ENCODE data around the gene AGPAT4. TPM values are rescaled to one million over a fixed set of nuclear protein-coding genes. Genes with fewer than 3 reads are reported as not detected.

The AGPAT4 gene
- total and polyA plus RNA-seq, 2 donors (not counting 1 experiment from before 2014, with no cell fraction given): 4.4 to 6.1 TPM

DNA sequence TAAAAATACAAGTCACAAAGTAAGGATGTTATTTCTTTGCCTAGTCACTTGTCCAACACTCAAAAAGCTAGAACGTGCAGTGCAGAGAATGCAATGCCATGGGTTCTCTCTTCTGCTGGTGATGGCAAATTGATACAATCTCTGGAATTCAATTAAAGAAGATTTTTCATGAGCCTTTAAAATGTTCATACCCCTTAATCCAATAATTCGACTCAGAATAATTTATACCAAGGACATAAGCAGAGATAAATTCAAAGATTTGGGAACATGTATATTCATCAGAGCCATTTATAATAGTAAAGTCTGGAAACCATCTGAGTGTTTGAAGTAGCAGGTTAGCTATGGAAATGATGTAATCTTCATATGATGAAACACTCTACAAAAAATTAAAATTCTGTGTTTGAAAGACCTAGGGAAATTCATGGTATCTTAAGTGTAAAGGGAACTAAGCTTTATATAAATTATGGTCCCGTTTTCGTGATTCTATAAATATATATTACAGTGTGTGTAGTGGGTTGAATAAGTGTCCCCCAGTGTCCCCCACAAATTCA, 2.8 kb upstream of the AGPAT4 start:
- POLR2A ChIA-PET: no interaction called here
- Histone ChIP-seq H3K4me2 (replicated peaks; ENCODE audit: low read depth, low read length, poor library complexity, severe bottlenecking) (no peak overlapping the region), H3K9me3 (ENCODE audit: control extremely low read depth in 1 of 3, control insufficient read depth in 2 of 3, insufficient read depth in 1 of 3, low read length in 2 of 3) (peaks cover 0 to 2% (median 0%) of the 10 kb centered on the region in 3 donors), H3K27ac (ENCODE audit: low read length in 2 of 2) (no peak overlapping the region), H3K9ac (ENCODE audit: low read length) (no peak overlapping the region), H3K27me3 (replicated peaks in 1 of 4; ENCODE audit: control extremely low read depth in 1 of 4, control insufficient read depth in 3 of 4, insufficient read depth in 4 of 4, low read length in 3 of 4) (peaks cover 0 to 8% (median 0%) of the 10 kb centered on the region in 4 experiments), H2AFZ (ENCODE audit: insufficient read depth, low read depth, low read length, poor library complexity, severe bottlenecking) (no peak overlapping the region), H3K4me3 (ENCODE audit: control extremely low read depth in 1 of 5, extremely low read depth in 1 of 5, insufficient read depth in 1 of 5, low read depth in 2 of 5, low read length in 4 of 5) (no peak overlapping the region), H3K4me1 (ENCODE audit: control insufficient read depth in 2 of 2, insufficient read depth in 2 of 2, low read length in 2 of 2) (peaks cover 6 to 15% of the 10 kb centered on the region in 2 donors), H3K79me2 (ENCODE audit: control insufficient read depth, insufficient read depth, low read length) (peaks cover 6% of the 10 kb centered on the region), H4K20me1 (ENCODE audit: control insufficient read depth, insufficient read depth, low read length, poor library complexity, severe bottlenecking) (no peaks in the 10 kb centered on the region), H3K36me3 (replicated peaks in 1 of 2; ENCODE audit: control extremely low read depth in 1 of 2, control insufficient read depth in 1 of 2, extremely low read depth in 1 of 2, insufficient read depth in 2 of 2, low read length in 1 of 2) (no peaks in the 10 kb centered on the region)
- H3K27ac Mint-ChIP-seq: no peak overlapping the region
- peaks cover 18% of the 10 kb centered on the region for H3K4me1 Mint-ChIP-seq
- no peak for DNase-seq
- H3K4me3 Mint-ChIP-seq: no peak overlapping the region
- peaks cover 38% of the 10 kb centered on the region for H3K27me3 Mint-ChIP-seq
- intact Hi-C loops (cut with micrococcal nuclease): no loop called here
- CTCF ChIA-PET: interaction anchor here (0.6 kb wide), 1 partner anchor 151 kb away, joined by 3 read pairs; no protein-coding TSS in a partner anchor
- peaks cover 9% of the 10 kb centered on the region for H3K9me3 Mint-ChIP-seq (ENCODE audit: insufficient read depth)
- no peak for ATAC-seq (ENCODE audit: low read depth)
- no CpG with 5 or more reads among the region's 4 CpGs for WGBS (ENCODE audit: insufficient coverage)
- TF ChIP-seq, protein P1, sequence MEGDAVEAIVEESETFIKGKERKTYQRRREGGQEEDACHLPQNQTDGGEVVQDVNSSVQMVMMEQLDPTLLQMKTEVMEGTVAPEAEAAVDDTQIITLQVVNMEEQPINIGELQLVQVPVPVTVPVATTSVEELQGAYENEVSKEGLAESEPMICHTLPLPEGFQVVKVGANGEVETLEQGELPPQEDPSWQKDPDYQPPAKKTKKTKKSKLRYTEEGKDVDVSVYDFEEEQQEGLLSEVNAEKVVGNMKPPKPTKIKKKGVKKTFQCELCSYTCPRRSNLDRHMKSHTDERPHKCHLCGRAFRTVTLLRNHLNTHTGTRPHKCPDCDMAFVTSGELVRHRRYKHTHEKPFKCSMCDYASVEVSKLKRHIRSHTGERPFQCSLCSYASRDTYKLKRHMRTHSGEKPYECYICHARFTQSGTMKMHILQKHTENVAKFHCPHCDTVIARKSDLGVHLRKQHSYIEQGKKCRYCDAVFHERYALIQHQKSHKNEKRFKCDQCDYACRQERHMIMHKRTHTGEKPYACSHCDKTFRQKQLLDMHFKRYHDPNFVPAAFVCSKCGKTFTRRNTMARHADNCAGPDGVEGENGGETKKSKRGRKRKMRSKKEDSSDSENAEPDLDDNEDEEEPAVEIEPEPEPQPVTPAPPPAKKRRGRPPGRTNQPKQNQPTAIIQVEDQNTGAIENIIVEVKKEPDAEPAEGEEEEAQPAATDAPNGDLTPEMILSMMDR (IDR thresholded peaks at IDR 0.05): no peak
- no peak for TF ChIP-seq EZH2 (IDR thresholded peaks at IDR 0.05; ENCODE audit: borderline replicate concordance, insufficient read depth, low read depth, low read length, poor library complexity, severe bottlenecking)

DNA sequence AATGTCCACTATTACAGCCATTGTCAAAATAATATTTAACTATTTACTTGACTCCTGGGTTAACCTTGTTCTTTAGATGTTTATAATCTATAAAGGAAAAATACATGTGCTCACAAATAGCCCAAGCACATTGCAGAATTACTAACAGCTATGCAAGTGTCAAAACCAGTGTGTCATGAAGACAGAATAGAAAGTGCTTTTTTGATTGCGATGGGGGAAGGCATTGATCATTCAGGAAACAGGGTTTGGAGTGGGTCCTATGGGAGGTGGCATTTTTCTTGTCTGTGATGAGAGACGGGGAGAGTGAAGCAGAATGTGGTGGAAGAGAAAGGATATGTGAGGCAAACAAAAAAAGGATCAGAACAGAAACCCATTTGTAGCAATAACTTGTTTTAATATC, 1.0 kb upstream of the AGPAT4 start:
- Histone ChIP-seq H3K4me1 (ENCODE audit: control insufficient read depth in 2 of 2, insufficient read depth in 2 of 2, low read length in 2 of 2) (peaks cover 6 to 15% of the 10 kb centered on the region in 2 donors), H3K27me3 (replicated peaks in 1 of 4; ENCODE audit: control extremely low read depth in 1 of 4, control insufficient read depth in 3 of 4, insufficient read depth in 4 of 4, low read length in 3 of 4) (peaks cover 0 to 5% (median 0%) of the 10 kb centered on the region in 4 experiments), H3K79me2 (ENCODE audit: control insufficient read depth, insufficient read depth, low read length) (peaks cover 6% of the 10 kb centered on the region), H3K27ac (ENCODE audit: low read length in 2 of 2) (no peak overlapping the region), H4K20me1 (ENCODE audit: control insufficient read depth, insufficient read depth, low read length, poor library complexity, severe bottlenecking) (no peaks in the 10 kb centered on the region), H3K4me2 (replicated peaks; ENCODE audit: low read depth, low read length, poor library complexity, severe bottlenecking) (peak overlapping the region; percentile 71), H2AFZ (ENCODE audit: insufficient read depth, low read depth, low read length, poor library complexity, severe bottlenecking) (peak overlapping the region; percentile 81), H3K4me3 (ENCODE audit: control extremely low read depth in 1 of 5, extremely low read depth in 1 of 5, insufficient read depth in 1 of 5, low read depth in 2 of 5, low read length in 4 of 5) (no peak overlapping the region), H3K9ac (ENCODE audit: low read length) (no peak overlapping the region), H3K36me3 (replicated peaks in 1 of 2; ENCODE audit: control extremely low read depth in 1 of 2, control insufficient read depth in 1 of 2, extremely low read depth in 1 of 2, insufficient read depth in 2 of 2, low read length in 1 of 2) (no peaks in the 10 kb centered on the region), H3K9me3 (ENCODE audit: control extremely low read depth in 1 of 3, control insufficient read depth in 2 of 3, insufficient read depth in 1 of 3, low read length in 2 of 3) (no peaks in the 10 kb centered on the region)
- Mint-ChIP-seq H3K27ac (no peak overlapping the region), H3K27me3 (peaks cover 23% of the 10 kb centered on the region), H3K4me3 (no peak overlapping the region), H3K9me3 (ENCODE audit: insufficient read depth) (no peaks in the 10 kb centered on the region), H3K4me1 (peaks cover 18% of the 10 kb centered on the region)
- DNase-seq (no peak), ATAC-seq (ENCODE audit: low read depth) (no peak)
- POLR2A ChIA-PET: no interaction called here
- TF ChIP-seq EZH2 (IDR thresholded peaks at IDR 0.05; ENCODE audit: borderline replicate concordance, insufficient read depth, low read depth, low read length, poor library complexity, severe bottlenecking): no peak
- TF ChIP-seq, protein P1 (IDR thresholded peaks at IDR 0.05): no peak
- CTCF ChIA-PET: no interaction called here
- intact Hi-C loops (cut with micrococcal nuclease): loop anchor here (2.0 to 5.0 kb wide), 3 partner anchors 103 to 343 kb away; partner anchors contain the start of gene MAP3K4
- 100% methylated on average over 1 of the region's 2 CpGs for WGBS (ENCODE audit: insufficient coverage)

All from B cell (primary cell).